ENCODE data around the gene ILK. TPM values are rescaled to one million over a fixed set of nuclear protein-coding genes. Genes with fewer than 3 reads are reported as not detected.

The ILK gene
- total RNA-seq, 1 experiment from 2014 or later: 117 TPM

DNA sequence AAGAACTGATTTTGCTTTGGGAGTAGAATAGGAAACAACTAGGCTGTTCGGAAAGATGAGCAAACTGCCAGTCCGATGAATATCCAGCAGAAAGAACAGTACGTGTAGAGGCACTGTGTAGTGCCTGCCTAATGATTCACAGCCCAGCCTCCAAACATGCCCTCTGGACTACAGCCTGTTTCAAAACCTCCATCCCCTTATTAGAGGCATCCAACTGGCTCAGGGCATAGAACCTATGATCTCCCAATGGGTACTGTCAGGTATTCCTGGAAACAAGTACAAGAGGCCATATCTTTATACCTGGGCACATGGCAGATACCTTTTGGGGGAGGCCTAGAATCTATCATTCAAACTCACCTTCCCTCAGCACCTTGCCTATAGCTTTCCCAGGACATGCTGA lies 5.0 kb upstream of the ILK start:
- H3K9me3 ChIP-seq: no peaks in the 10 kb centered on the region
- peaks cover 6% of the 10 kb centered on the region for H3K36me3 ChIP-seq (ENCODE audit: control insufficient read depth, insufficient read depth, low read length)
- Mint-ChIP-seq H3K4me1 (ENCODE audit: low read depth, unreplicated experiment) (no peaks in the 10 kb centered on the region), H3K27ac (ENCODE audit: unreplicated experiment) (peak overlapping the region; percentile 1), H3K36me3 (ENCODE audit: insufficient read depth, unreplicated experiment) (peaks cover 20% of the 10 kb centered on the region), H3K27me3 (ENCODE audit: insufficient read depth, unreplicated experiment) (no peaks in the 10 kb centered on the region), H3K4me3 (ENCODE audit: unreplicated experiment) (no peak overlapping the region), H3K9me3 (ENCODE audit: unreplicated experiment) (no peaks in the 10 kb centered on the region)
- CTCF ChIA-PET: no interaction called here
- no peak for DNase-seq
- TF ChIP-seq, protein P1, sequence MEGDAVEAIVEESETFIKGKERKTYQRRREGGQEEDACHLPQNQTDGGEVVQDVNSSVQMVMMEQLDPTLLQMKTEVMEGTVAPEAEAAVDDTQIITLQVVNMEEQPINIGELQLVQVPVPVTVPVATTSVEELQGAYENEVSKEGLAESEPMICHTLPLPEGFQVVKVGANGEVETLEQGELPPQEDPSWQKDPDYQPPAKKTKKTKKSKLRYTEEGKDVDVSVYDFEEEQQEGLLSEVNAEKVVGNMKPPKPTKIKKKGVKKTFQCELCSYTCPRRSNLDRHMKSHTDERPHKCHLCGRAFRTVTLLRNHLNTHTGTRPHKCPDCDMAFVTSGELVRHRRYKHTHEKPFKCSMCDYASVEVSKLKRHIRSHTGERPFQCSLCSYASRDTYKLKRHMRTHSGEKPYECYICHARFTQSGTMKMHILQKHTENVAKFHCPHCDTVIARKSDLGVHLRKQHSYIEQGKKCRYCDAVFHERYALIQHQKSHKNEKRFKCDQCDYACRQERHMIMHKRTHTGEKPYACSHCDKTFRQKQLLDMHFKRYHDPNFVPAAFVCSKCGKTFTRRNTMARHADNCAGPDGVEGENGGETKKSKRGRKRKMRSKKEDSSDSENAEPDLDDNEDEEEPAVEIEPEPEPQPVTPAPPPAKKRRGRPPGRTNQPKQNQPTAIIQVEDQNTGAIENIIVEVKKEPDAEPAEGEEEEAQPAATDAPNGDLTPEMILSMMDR (IDR thresholded peaks at IDR 0.05; ENCODE audit: insufficient read depth in 1 of 2, low read depth in 1 of 2, low read length in 1 of 2, severe bottlenecking in 1 of 2, unreplicated experiment in 1 of 2): no peak
- no peaks in the 10 kb centered on the region for H3K27me3 ChIP-seq (replicated peaks; ENCODE audit: control insufficient read depth, insufficient read depth, low read length)
- BruUV-seq (replicated peaks): no TSS peak
- intact Hi-C loops (cut with micrococcal nuclease; ENCODE audit: unreplicated experiment): no loop called here
- POLR2A ChIA-PET: no interaction called here
- no peak overlapping the region for H3K4me3 ChIP-seq (ENCODE audit: low read depth, low read length)
- H3K4me1 ChIP-seq: peaks cover 14% of the 10 kb centered on the region

DNA sequence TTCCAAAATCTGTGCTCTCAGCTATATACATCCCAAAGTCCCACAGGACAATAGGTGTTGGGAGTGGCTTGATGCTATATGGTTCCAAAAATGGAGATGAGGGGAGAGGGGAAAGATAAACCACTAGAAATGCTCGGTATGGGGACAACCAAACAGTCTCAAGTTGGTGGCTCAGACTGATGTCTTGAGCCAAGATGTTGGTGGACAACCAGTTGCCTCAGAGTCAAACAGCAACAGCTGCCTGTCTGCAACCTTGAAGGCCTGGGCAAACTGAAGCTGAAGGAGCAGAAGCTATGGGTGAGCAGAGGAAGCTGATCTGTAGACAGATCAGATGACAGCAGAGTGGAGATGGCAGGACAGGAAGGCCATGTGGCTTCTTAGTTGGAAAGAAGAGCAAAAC lies 4.1 kb upstream of the ILK start:
- POLR2A ChIA-PET: no interaction called here
- Histone ChIP-seq H3K36me3 (ENCODE audit: control insufficient read depth, insufficient read depth, low read length) (peaks cover 6% of the 10 kb centered on the region), H3K9me3 (no peaks in the 10 kb centered on the region), H3K27me3 (replicated peaks; ENCODE audit: control insufficient read depth, insufficient read depth, low read length) (no peaks in the 10 kb centered on the region), H3K4me1 (peaks cover 14% of the 10 kb centered on the region), H3K4me3 (ENCODE audit: low read depth, low read length) (no peak overlapping the region)
- CTCF ChIA-PET: no interaction called here
- H3K36me3 Mint-ChIP-seq (ENCODE audit: insufficient read depth, unreplicated experiment): peaks cover 20% of the 10 kb centered on the region
- no peaks in the 10 kb centered on the region for H3K9me3 Mint-ChIP-seq (ENCODE audit: unreplicated experiment)
- no peak overlapping the region for H3K4me3 Mint-ChIP-seq (ENCODE audit: unreplicated experiment)
- DNase-seq: no peak
- TF ChIP-seq, protein P1 (IDR thresholded peaks at IDR 0.05; ENCODE audit: insufficient read depth in 1 of 2, low read depth in 1 of 2, low read length in 1 of 2, severe bottlenecking in 1 of 2, unreplicated experiment in 1 of 2): no peak
- no peaks in the 10 kb centered on the region for H3K27me3 Mint-ChIP-seq (ENCODE audit: insufficient read depth, unreplicated experiment)
- intact Hi-C loops (cut with micrococcal nuclease; ENCODE audit: unreplicated experiment): no loop called here
- H3K4me1 Mint-ChIP-seq (ENCODE audit: low read depth, unreplicated experiment): no peaks in the 10 kb centered on the region
- no TSS peak for BruUV-seq (replicated peaks)
- no peak overlapping the region for H3K27ac Mint-ChIP-seq (ENCODE audit: unreplicated experiment)

DNA sequence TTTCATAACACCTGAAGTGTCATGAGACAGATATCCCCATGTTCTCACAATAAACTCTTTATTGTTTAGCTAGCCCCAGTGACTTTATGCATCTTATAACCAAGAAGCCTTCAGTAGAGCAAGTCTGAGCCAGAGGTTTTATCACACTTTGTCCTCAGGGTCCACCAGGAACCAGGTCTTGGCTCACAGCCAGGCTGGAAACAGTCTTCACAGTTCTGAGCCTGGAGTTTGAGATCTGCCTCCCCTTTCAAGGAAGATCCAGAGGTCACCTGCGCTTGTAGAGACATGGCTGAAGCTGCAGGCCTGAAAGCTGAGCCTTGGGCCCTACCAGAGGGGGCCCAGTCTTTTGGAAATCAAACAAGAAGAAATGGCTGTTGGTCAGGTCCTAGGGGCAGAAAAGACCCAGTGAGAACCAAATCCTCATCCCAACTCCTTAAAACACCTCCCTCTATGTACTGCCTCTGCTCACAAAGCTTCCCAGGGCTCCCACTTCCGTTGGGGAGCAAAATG lies 3.6 kb upstream of the ILK start:
- CTCF ChIA-PET: interaction anchor here (0.6 kb wide), 1 partner anchor 84 kb away, joined by 3 read pairs; no protein-coding TSS in a partner anchor
- no peaks in the 10 kb centered on the region for H3K27me3 ChIP-seq (replicated peaks; ENCODE audit: control insufficient read depth, insufficient read depth, low read length)
- no peak overlapping the region for H3K27ac Mint-ChIP-seq (ENCODE audit: unreplicated experiment)
- H3K27me3 Mint-ChIP-seq (ENCODE audit: insufficient read depth, unreplicated experiment): no peaks in the 10 kb centered on the region
- peaks cover 18% of the 10 kb centered on the region for H3K4me1 ChIP-seq
- no peak for DNase-seq
- POLR2A ChIA-PET: interaction anchor here (0.5 kb wide), 1 partner anchor 124 kb away, joined by 4 read pairs; no protein-coding TSS in a partner anchor
- H3K36me3 Mint-ChIP-seq (ENCODE audit: insufficient read depth, unreplicated experiment): peaks cover 20% of the 10 kb centered on the region
- no peak overlapping the region for H3K4me3 Mint-ChIP-seq (ENCODE audit: unreplicated experiment)
- H3K9me3 Mint-ChIP-seq (ENCODE audit: unreplicated experiment): no peaks in the 10 kb centered on the region
- no peaks in the 10 kb centered on the region for H3K9me3 ChIP-seq
- BruUV-seq (replicated peaks): no TSS peak
- intact Hi-C loops (cut with micrococcal nuclease; ENCODE audit: unreplicated experiment): no loop called here
- no peaks in the 10 kb centered on the region for H3K4me1 Mint-ChIP-seq (ENCODE audit: low read depth, unreplicated experiment)
- TF ChIP-seq, protein P1 (IDR thresholded peaks at IDR 0.05; ENCODE audit: insufficient read depth in 1 of 2, low read depth in 1 of 2, low read length in 1 of 2, severe bottlenecking in 1 of 2, unreplicated experiment in 1 of 2): no peak
- peaks cover 6% of the 10 kb centered on the region for H3K36me3 ChIP-seq (ENCODE audit: control insufficient read depth, insufficient read depth, low read length)
- no peak overlapping the region for H3K4me3 ChIP-seq (ENCODE audit: low read depth, low read length)

Data from Caco-2 (cell line).